Activated naive CD8-positive, alpha-beta T cell treated with anti-CD3 and anti-CD28 coated beads for 36 hours (primary cell): Measurements from ENCODE around the gene ZSCAN16. TPM values are rescaled to one million over a fixed set of nuclear protein-coding genes. Genes with fewer than 3 reads are reported as not detected.
"Not testable (repeated sequence)": the region's sequence is repeated elsewhere in the genome, so short reads cannot be mapped to it uniquely, and the experiment has no call there.

Experiments used
- DNase-seq: peaks from one replicate; pipeline ENCODE4 v3.0.0; 2021
- H3K27ac Mint-ChIP-seq: one replicate; pipeline ENCODE4 v1.8.0; 2022; ENCODE audit warnings: mild to moderate bottlenecking, moderate library complexity, mixed read lengths
- H3K27me3 Mint-ChIP-seq: one replicate; pipeline ENCODE4 v1.8.0; 2022; ENCODE audit warnings: mild to moderate bottlenecking, mixed read lengths
- H3K36me3 Mint-ChIP-seq: one replicate; pipeline ENCODE4 v1.8.0; 2021; ENCODE audit warnings: mild to moderate bottlenecking, mixed read lengths
- H3K4me1 Mint-ChIP-seq: one replicate; pipeline ENCODE4 v1.8.0; 2021; ENCODE audit warnings: mixed read lengths
- H3K4me3 Mint-ChIP-seq: one replicate; pipeline ENCODE4 v1.8.0; 2022; ENCODE audit warnings: mild to moderate bottlenecking, moderate library complexity, mixed read lengths
- H3K9me3 Mint-ChIP-seq: one replicate; pipeline ENCODE4 v1.8.0; 2022; ENCODE audit warnings: mixed read lengths
- total RNA-seq, 2 experiments: library from RNA; stranded (reverse); gene quantifications; one replicate each; pipeline ENCODE4 v1.2.3, GENCODE V29; 2021

The ZSCAN16 gene
- total RNA-seq, 2 experiments from 2014 or later: 2.9 to 3.3 TPM

GRCh38 chr6:28115799-28116198 lies 8.6 kb upstream of the ZSCAN16 start:
- Mint-ChIP-seq H3K27ac (no peak overlapping the region), H3K9me3 (no peaks in the 10 kb centered on the region), H3K36me3 (peaks cover 27% of the 10 kb centered on the region), H3K4me1 (no peaks in the 10 kb centered on the region), H3K27me3 (no peaks in the 10 kb centered on the region), H3K4me3 (no peak overlapping the region)
- DNase-seq: no peak

GRCh38 chr6:28117386-28118050 lies 6.9 kb upstream of the ZSCAN16 start:
- Mint-ChIP-seq H3K9me3 (no peaks in the 10 kb centered on the region), H3K27me3 (no peaks in the 10 kb centered on the region), H3K4me1 (no peaks in the 10 kb centered on the region), H3K4me3 (no peak overlapping the region), H3K27ac (no peak overlapping the region), H3K36me3 (peaks cover 33% of the 10 kb centered on the region)
- DNase-seq: no peak

DNA sequence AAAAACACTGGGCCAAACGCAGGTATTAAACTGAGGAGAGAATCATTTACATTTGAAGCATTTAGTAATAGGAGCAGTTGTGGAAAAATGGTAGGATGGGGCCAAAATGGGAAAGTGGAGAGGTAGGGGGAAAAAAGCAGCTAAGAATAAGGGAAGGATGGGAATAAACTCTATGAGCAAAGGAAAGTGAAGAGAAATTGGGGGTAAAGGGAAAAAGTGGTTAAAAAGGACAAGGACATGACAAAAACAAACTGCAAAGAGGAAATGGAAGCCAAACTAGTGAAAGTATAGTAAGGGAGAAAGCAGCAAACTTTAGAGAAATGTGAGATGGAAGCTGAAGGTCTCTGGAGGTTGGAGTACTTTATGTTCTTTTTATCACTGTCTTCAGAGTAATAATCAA lies 6.2 kb upstream of the ZSCAN16 start:
- Mint-ChIP-seq H3K27ac (no peak overlapping the region), H3K4me1 (peaks cover under 1% of the 10 kb centered on the region), H3K4me3 (no peak overlapping the region), H3K9me3 (no peaks in the 10 kb centered on the region), H3K36me3 (peaks cover 37% of the 10 kb centered on the region), H3K27me3 (no peaks in the 10 kb centered on the region)
- DNase-seq: no peak

GRCh38 chr6:28121876-28122275 lies 2.5 kb upstream of the ZSCAN16 start:
- Mint-ChIP-seq H3K9me3 (no peaks in the 10 kb centered on the region), H3K36me3 (peaks cover 29% of the 10 kb centered on the region), H3K27ac (no peak overlapping the region), H3K4me3 (no peak overlapping the region), H3K27me3 (no peaks in the 10 kb centered on the region), H3K4me1 (peaks cover 30% of the 10 kb centered on the region)
- no peak for DNase-seq

DNA sequence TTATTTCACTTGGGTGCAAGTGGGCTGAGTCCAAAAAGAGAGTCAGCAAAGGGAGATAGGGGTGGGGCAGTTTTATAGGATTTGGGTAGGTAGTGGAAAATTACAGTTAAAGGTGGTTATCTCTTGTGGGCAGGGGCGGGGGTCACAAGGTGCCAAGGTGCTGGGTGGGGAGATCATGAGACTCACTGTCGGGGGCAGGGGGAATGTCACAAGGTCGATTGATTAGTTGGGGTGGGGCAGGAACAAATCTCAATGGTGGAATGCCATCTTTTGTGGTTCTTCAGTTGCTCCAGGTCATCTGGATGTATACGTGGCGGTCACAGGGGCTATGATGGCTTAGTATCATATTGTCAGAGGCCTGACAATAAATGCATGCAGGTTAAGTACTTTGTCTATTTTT lies 2.1 kb upstream of the ZSCAN16 start:
- H3K27me3 Mint-ChIP-seq, H3K27ac Mint-ChIP-seq, H3K9me3 Mint-ChIP-seq, H3K4me3 Mint-ChIP-seq, DNase-seq: not testable (repeated sequence)
- H3K36me3 Mint-ChIP-seq: peaks cover 29% of the 10 kb centered on the region
- H3K4me1 Mint-ChIP-seq: peaks cover 34% of the 10 kb centered on the region

- H3K9me3 Mint-ChIP-seq: no peaks in the 10 kb centered on the region
- H3K27me3 Mint-ChIP-seq: no peaks in the 10 kb centered on the region
- H3K4me1 Mint-ChIP-seq: peaks cover 50% of the 10 kb centered on the region
- peak overlapping the region; percentile 94 for H3K4me3 Mint-ChIP-seq
- no peak for DNase-seq
- H3K27ac Mint-ChIP-seq: peak overlapping the region; percentile 92
- H3K36me3 Mint-ChIP-seq: peaks cover 35% of the 10 kb centered on the region
Observed at GRCh38 chr6:28124971-28125353, 553 bp downstream of the ZSCAN16 start.

GRCh38 chr6:28125401-28125800 lies 992 bp downstream of the ZSCAN16 start:
- peaks cover 34% of the 10 kb centered on the region for H3K36me3 Mint-ChIP-seq
- H3K27ac Mint-ChIP-seq: peak overlapping the region; percentile 92
- peaks cover 51% of the 10 kb centered on the region for H3K4me1 Mint-ChIP-seq
- H3K4me3 Mint-ChIP-seq: peak overlapping the region; percentile 94
- no peak for DNase-seq
- H3K27me3 Mint-ChIP-seq: no peaks in the 10 kb centered on the region
- no peaks in the 10 kb centered on the region for H3K9me3 Mint-ChIP-seq

- H3K27me3 Mint-ChIP-seq: no peaks in the 10 kb centered on the region
- no peaks in the 10 kb centered on the region for H3K9me3 Mint-ChIP-seq
- H3K4me3 Mint-ChIP-seq: peak overlapping the region; percentile 47
- H3K4me1 Mint-ChIP-seq: peaks cover 50% of the 10 kb centered on the region
- peak overlapping the region; percentile 23 for H3K27ac Mint-ChIP-seq
- no peak for DNase-seq
- H3K36me3 Mint-ChIP-seq: peaks cover 36% of the 10 kb centered on the region
Observed at GRCh38 chr6:28134015-28134414, 9.6 kb downstream of the ZSCAN16 start.

- no peak for DNase-seq
- Mint-ChIP-seq H3K27ac (peak overlapping the region; percentile 23), H3K4me1 (peaks cover 49% of the 10 kb centered on the region), H3K27me3 (no peaks in the 10 kb centered on the region), H3K9me3 (no peaks in the 10 kb centered on the region), H3K4me3 (peak overlapping the region; percentile 46), H3K36me3 (peaks cover 29% of the 10 kb centered on the region)
Observed at GRCh38 chr6:28134716-28135115, 10.3 kb downstream of the ZSCAN16 start.

GRCh38 chr6:28135393-28135792 lies 11.0 kb downstream of the ZSCAN16 start:
- Mint-ChIP-seq H3K27ac (peak overlapping the region; percentile 95), H3K9me3 (no peaks in the 10 kb centered on the region), H3K36me3 (peaks cover 24% of the 10 kb centered on the region), H3K4me1 (peaks cover 53% of the 10 kb centered on the region), H3K4me3 (peak overlapping the region; percentile 91), H3K27me3 (no peaks in the 10 kb centered on the region)
- no peak for DNase-seq

DNA sequence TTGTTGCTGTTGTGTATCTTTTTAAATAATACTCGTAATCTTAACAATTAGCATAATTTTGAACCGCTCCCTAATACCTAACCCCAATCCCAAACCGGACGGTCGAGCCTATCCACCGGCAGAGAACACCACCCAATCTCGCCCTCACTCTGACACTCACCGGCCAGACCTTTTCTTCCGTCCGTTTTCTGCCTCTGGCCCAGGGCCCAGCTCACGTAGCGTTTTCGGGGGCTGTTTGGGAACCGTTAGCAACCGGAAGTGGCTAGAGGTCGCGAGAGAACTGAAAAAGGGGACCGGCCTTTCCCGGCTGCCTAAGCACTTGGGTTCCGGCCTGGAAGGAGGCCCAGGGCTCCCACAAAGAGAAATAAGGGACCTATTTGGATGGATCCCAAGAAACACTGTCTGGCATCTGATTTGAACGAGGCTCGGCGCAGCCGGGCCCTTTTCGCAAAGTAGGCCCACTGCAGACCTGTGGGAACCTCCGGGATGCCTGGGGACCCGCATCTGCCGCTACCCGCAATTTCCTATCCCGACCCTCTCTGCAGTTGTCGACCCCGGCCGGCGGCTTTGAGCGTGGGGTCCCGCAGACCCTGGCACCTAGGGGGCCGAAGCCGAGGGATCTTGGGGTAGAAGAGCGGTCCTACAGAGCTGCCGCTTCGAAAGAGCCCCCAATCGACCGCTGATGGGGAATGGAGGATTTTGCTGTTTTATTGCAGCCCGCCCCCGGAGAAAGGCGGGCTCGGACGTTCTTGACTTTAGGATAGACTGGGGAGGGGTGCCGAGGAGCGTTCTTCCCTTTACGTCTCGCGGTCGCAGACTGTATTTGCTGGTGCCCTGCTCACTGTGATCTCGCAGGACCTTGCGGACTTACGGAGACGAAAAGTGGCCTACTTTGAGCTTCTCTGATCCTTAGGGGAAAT lies 12.4 kb downstream of the ZSCAN16 start:
- H3K27me3 Mint-ChIP-seq: no peaks in the 10 kb centered on the region
- peak overlapping the region; percentile 91 for H3K4me3 Mint-ChIP-seq
- H3K9me3 Mint-ChIP-seq: no peaks in the 10 kb centered on the region
- peaks cover 57% of the 10 kb centered on the region for H3K4me1 Mint-ChIP-seq
- H3K27ac Mint-ChIP-seq: peak overlapping the region; percentile 95
- DNase-seq: peak; percentile 78
- H3K36me3 Mint-ChIP-seq: peaks cover 17% of the 10 kb centered on the region

GRCh38 chr6:28137505-28137981 lies 13.1 kb downstream of the ZSCAN16 start:
- DNase-seq: peak; percentile 26
- H3K27ac Mint-ChIP-seq: peak overlapping the region; percentile 95

DNA sequence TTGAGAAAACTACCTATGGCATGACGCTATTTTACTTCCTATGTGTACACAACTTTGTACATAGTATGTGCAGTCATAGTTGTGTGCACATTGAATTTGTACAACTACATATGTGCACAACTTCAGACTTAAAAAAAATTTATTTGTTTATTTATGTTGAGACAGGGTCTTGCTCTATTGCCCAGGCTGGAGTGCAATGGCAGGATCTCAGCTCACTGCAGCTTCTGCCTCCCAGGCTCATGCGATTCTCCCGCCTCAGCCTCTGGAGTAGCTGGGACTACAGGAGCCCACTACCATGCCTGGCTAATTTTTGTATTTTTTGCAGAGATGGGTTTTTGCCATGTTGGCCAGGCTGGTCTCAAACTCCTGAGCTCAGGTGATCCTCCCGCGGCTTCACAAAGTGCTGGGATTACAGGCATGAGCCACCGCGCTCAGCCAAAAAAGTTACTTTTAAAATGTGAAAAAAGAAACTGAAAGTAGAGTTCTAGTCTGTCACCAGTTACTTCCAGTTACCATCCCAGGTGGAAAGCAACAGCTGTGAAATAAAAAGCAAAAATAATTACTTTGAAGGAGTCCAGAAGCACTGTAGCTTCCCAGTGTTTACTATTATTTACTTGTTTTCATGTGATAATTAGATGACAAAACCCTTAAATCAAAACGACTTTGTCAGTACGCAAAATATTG lies 15.6 kb downstream of the ZSCAN16 start:
- peaks cover 18% of the 10 kb centered on the region for H3K36me3 Mint-ChIP-seq
- peak overlapping the region; percentile 79 for H3K4me3 Mint-ChIP-seq
- H3K27ac Mint-ChIP-seq: peak overlapping the region; percentile 85
- no peaks in the 10 kb centered on the region for H3K27me3 Mint-ChIP-seq
- H3K4me1 Mint-ChIP-seq: peaks cover 49% of the 10 kb centered on the region
- H3K9me3 Mint-ChIP-seq: no peaks in the 10 kb centered on the region
- DNase-seq: no peak

More at GRCh38 chr6:28137505-28137981, 13.1 kb downstream of the ZSCAN16 start:
- no peaks in the 10 kb centered on the region for H3K27me3 Mint-ChIP-seq
- peaks cover 57% of the 10 kb centered on the region for H3K4me1 Mint-ChIP-seq
- H3K4me3 Mint-ChIP-seq: peak overlapping the region; percentile 91
- peaks cover 17% of the 10 kb centered on the region for H3K36me3 Mint-ChIP-seq
- no peaks in the 10 kb centered on the region for H3K9me3 Mint-ChIP-seq

- H3K9me3 Mint-ChIP-seq: no peaks in the 10 kb centered on the region
- peak overlapping the region; percentile 92 for H3K4me3 Mint-ChIP-seq
- peaks cover 51% of the 10 kb centered on the region for H3K4me1 Mint-ChIP-seq
- no peak for DNase-seq
- H3K27me3 Mint-ChIP-seq: no peaks in the 10 kb centered on the region
- peaks cover 20% of the 10 kb centered on the region for H3K36me3 Mint-ChIP-seq
- H3K27ac Mint-ChIP-seq: peak overlapping the region; percentile 85
Observed at GRCh38 chr6:28140616-28141015, 16.2 kb downstream of the ZSCAN16 start.
